SK-N-SH (cell line): ENCODE measurements around the gene EVPL.

ENCODE experiments used
- EP300 ChIP-seq, 2 experiments: IDR thresholded peaks; 2 replicates each; pipeline versions ENCODE4 v1.4.0 to v1.6.1; 2012; ENCODE audit warnings: borderline replicate concordance in 1 of 2, low read depth in 1 of 2, low read length in 1 of 2
- MAX ChIP-seq: IDR thresholded peaks from 2 replicates; pipeline ENCODE4 v1.4.0; 2012; ENCODE audit warnings: low read depth
- MXI1 ChIP-seq: IDR thresholded peaks from 2 replicates; pipeline ENCODE4 v1.6.1; 2012; ENCODE audit warnings: mild to moderate bottlenecking, low read depth, low read length, improper control_type of control experiment
- NRF1 ChIP-seq: IDR thresholded peaks from 2 replicates; pipeline ENCODE4 v1.6.1; 2012; ENCODE audit warnings: low read depth, mild to moderate bottlenecking, low read length
- POLR2AphosphoS5 ChIP-seq: IDR thresholded peaks from 2 replicates; pipeline ENCODE4 v1.6.1; 2012; ENCODE audit warnings: low read depth, low read length
- RAD21 ChIP-seq: IDR thresholded peaks from 2 replicates; pipeline ENCODE4 v1.6.1; 2012; ENCODE audit warnings: mild to moderate bottlenecking, low read length
- RCOR1 ChIP-seq: fragments of 150-350 bp; IDR thresholded peaks from 2 replicates; pipeline ENCODE4 v1.6.1; 2017; ENCODE audit warnings: antibody characterized with exemption, low read length
- RFX5 ChIP-seq: IDR thresholded peaks from 2 replicates; pipeline ENCODE4 v1.6.1; 2012; ENCODE audit warnings: mild to moderate bottlenecking, improper control_type of control experiment, low read length
- TAF1 ChIP-seq: IDR thresholded peaks from 2 replicates; pipeline ENCODE4 v1.6.1; 2012; ENCODE audit warnings: low read depth, mild to moderate bottlenecking, low read length, moderate library complexity, borderline replicate concordance
- TEAD4 ChIP-seq: IDR thresholded peaks from 2 replicates; pipeline ENCODE4 v1.4.0; 2012; ENCODE audit warnings: mild to moderate bottlenecking, borderline replicate concordance; ENCODE audit not compliant: insufficient read depth
- TF ChIP-seq, protein P1 (sequence below): fragments of 200-600 bp; sonication (generic); IDR thresholded peaks from 2 replicates; pipeline ENCODE4 v1.6.1; 2017; ENCODE audit warnings: antibody characterized with exemption, mild to moderate bottlenecking, moderate library complexity
- TF ChIP-seq, protein P2 (sequence below): IDR thresholded peaks from 2 replicates; pipeline ENCODE4 v1.4.0; 2012; ENCODE audit warnings: low read depth, borderline replicate concordance

- no peak for TF ChIP-seq RCOR1
- TF ChIP-seq TEAD4, result no peak
- no peak for TF ChIP-seq POLR2AphosphoS5
- TF ChIP-seq, protein P1, sequence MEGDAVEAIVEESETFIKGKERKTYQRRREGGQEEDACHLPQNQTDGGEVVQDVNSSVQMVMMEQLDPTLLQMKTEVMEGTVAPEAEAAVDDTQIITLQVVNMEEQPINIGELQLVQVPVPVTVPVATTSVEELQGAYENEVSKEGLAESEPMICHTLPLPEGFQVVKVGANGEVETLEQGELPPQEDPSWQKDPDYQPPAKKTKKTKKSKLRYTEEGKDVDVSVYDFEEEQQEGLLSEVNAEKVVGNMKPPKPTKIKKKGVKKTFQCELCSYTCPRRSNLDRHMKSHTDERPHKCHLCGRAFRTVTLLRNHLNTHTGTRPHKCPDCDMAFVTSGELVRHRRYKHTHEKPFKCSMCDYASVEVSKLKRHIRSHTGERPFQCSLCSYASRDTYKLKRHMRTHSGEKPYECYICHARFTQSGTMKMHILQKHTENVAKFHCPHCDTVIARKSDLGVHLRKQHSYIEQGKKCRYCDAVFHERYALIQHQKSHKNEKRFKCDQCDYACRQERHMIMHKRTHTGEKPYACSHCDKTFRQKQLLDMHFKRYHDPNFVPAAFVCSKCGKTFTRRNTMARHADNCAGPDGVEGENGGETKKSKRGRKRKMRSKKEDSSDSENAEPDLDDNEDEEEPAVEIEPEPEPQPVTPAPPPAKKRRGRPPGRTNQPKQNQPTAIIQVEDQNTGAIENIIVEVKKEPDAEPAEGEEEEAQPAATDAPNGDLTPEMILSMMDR, result no peak
- TF ChIP-seq NRF1, result no peak
- TF ChIP-seq MXI1, result no peak
- TF ChIP-seq TAF1, result no peak
- no peak for TF ChIP-seq RAD21
- TF ChIP-seq EP300 (IDR thresholded peaks at IDR 0.05; ENCODE audit: borderline replicate concordance in 1 of 2, low read depth in 1 of 2, low read length in 1 of 2), result no peak
- TF ChIP-seq, protein P2, sequence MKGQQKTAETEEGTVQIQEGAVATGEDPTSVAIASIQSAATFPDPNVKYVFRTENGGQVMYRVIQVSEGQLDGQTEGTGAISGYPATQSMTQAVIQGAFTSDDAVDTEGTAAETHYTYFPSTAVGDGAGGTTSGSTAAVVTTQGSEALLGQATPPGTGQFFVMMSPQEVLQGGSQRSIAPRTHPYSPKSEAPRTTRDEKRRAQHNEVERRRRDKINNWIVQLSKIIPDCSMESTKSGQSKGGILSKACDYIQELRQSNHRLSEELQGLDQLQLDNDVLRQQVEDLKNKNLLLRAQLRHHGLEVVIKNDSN, result no peak
- TF ChIP-seq MAX, result no peak
- no peak for TF ChIP-seq RFX5
These were observed 2.8 kb downstream of the EVPL start for GRCh38 chr17:76024353-76024752.
